GM12865 (cell line): ENCODE measurements around the gene LRRTM3.

Source experiments
- DNase-seq: peaks from one replicate; pipeline ENCODE4 v3.0.0; 2010; ENCODE audit warnings: low read depth
- H3K4me3 ChIP-seq: 2 replicates; pipeline ENCODE4 v1.5.1; 2011; ENCODE audit warnings: mild to moderate bottlenecking, low read depth, low read length, control low read depth
- CTCF ChIP-seq: IDR thresholded peaks from 2 replicates; pipeline ENCODE4 v1.5.1; 2011; ENCODE audit warnings: low read length, control low read depth, low read depth, inconsistent platforms; ENCODE audit not compliant: insufficient read depth; ENCODE audit errors: missing control alignments

LRRTM3 gene

GRCh38 chr10:66931949-66932343 lies 6.1 kb downstream of the LRRTM3 start:
- no peak overlapping the region for H3K4me3 ChIP-seq
- no peak for DNase-seq
- no peak for TF ChIP-seq CTCF

- no peak overlapping the region for H3K4me3 ChIP-seq
- no peak for DNase-seq
- no peak for TF ChIP-seq CTCF
Measured at GRCh38 chr10:66934711-66935110, 8.9 kb downstream of the LRRTM3 start.

GRCh38 chr10:66940965-66941364 lies 15.1 kb downstream of the LRRTM3 start:
- DNase-seq: no peak
- TF ChIP-seq CTCF: no peak
- no peak overlapping the region for H3K4me3 ChIP-seq

GRCh38 chr10:66941491-66941890 lies 15.7 kb downstream of the LRRTM3 start:
- no peak overlapping the region for H3K4me3 ChIP-seq
- DNase-seq: no peak
- TF ChIP-seq CTCF: no peak

GRCh38 chr10:66942407-66942806 lies 16.6 kb downstream of the LRRTM3 start:
- no peak for DNase-seq
- TF ChIP-seq CTCF: no peak

GRCh38 chr10:66943590-66943989 lies 17.8 kb downstream of the LRRTM3 start:
- no peak for DNase-seq
- TF ChIP-seq CTCF: no peak
- H3K4me3 ChIP-seq: no peak overlapping the region

More at GRCh38 chr10:66942407-66942806, 16.6 kb downstream of the LRRTM3 start:
- H3K4me3 ChIP-seq: no peak overlapping the region

- H3K4me3 ChIP-seq: no peak overlapping the region
- DNase-seq: no peak
- TF ChIP-seq CTCF: no peak
Measured at GRCh38 chr10:66951896-66952295, 26.1 kb downstream of the LRRTM3 start.
